Activated T-helper 2 cell treated with anti-CD3 and anti-CD28 coated beads, Interferon-gamma antibody, Interleukin-2, Interleukin-4, amounts not matched to agents 10 μg/mL and 5 μg/mL and 100 μg/mL, durations not matched to agents 14 hours and 24 hours and 36 hours (primary cell): ENCODE measurements around the gene NTM. TPM values are rescaled to one million over a fixed set of nuclear protein-coding genes. Genes with fewer than 3 reads are reported as not detected.

Source experiments
- DNase-seq: peaks from one replicate; pipeline ENCODE4 v3.0.0; 2021; ENCODE audit warnings: low spot score
- H3K27ac Mint-ChIP-seq: one replicate; pipeline ENCODE4 v1.8.0; 2021; ENCODE audit warnings: mixed read lengths
- H3K27me3 Mint-ChIP-seq: one replicate; pipeline ENCODE4 v1.8.0; 2021; ENCODE audit warnings: low read depth, mixed read lengths
- H3K36me3 Mint-ChIP-seq: one replicate; pipeline ENCODE4 v1.8.0; 2021; ENCODE audit warnings: low read depth, mixed read lengths
- H3K4me1 Mint-ChIP-seq: one replicate; pipeline ENCODE4 v1.8.0; 2021; ENCODE audit warnings: low read depth, mixed read lengths
- H3K4me3 Mint-ChIP-seq: one replicate; pipeline ENCODE4 v1.8.0; 2021; ENCODE audit warnings: low read depth, mild to moderate bottlenecking, moderate library complexity, mixed read lengths
- H3K9me3 Mint-ChIP-seq: one replicate; pipeline ENCODE4 v1.8.0; 2021; ENCODE audit warnings: mixed read lengths
- intact Hi-C: fragments of 100-400 bp; cut with micrococcal nuclease; formaldehyde crosslinking; loops from one replicate; pipeline ENCODE4 v1.15.1; 2023
- total RNA-seq: library from RNA; stranded (reverse); gene quantifications from 2 replicates; pipeline ENCODE4 v1.2.3, GENCODE V29; 2022

NTM gene
- total RNA-seq, 1 donor from 2014 or later: not detected

GRCh38 chr11:131965504-131965903 lies 595.1 kb downstream of the NTM start:
- H3K4me1 Mint-ChIP-seq: no peaks in the 10 kb centered on the region
- H3K27ac Mint-ChIP-seq: no peak overlapping the region
- intact Hi-C loops: no loop called here
- H3K9me3 Mint-ChIP-seq: no peaks in the 10 kb centered on the region
- H3K4me3 Mint-ChIP-seq: no peak overlapping the region
- no peaks in the 10 kb centered on the region for H3K36me3 Mint-ChIP-seq
- DNase-seq: no peak
- no peaks in the 10 kb centered on the region for H3K27me3 Mint-ChIP-seq

GRCh38 chr11:131966667-131967066 lies 596.3 kb downstream of the NTM start:
- H3K4me1 Mint-ChIP-seq: no peaks in the 10 kb centered on the region
- H3K36me3 Mint-ChIP-seq: no peaks in the 10 kb centered on the region
- H3K27me3 Mint-ChIP-seq: no peaks in the 10 kb centered on the region
- intact Hi-C loops: no loop called here
- no peak for DNase-seq
- no peaks in the 10 kb centered on the region for H3K9me3 Mint-ChIP-seq
- no peak overlapping the region for H3K27ac Mint-ChIP-seq
- H3K4me3 Mint-ChIP-seq: no peak overlapping the region

- DNase-seq: no peak
- H3K4me1 Mint-ChIP-seq: no peaks in the 10 kb centered on the region
- intact Hi-C loops: no loop called here
- no peak overlapping the region for H3K4me3 Mint-ChIP-seq
- H3K27me3 Mint-ChIP-seq: no peaks in the 10 kb centered on the region
- H3K36me3 Mint-ChIP-seq: no peaks in the 10 kb centered on the region
- H3K9me3 Mint-ChIP-seq: no peaks in the 10 kb centered on the region
- no peak overlapping the region for H3K27ac Mint-ChIP-seq
Measured at GRCh38 chr11:131969261-131969660, 598.8 kb downstream of the NTM start.

- Mint-ChIP-seq H3K4me3 (no peak overlapping the region), H3K9me3 (no peaks in the 10 kb centered on the region), H3K27me3 (no peaks in the 10 kb centered on the region), H3K4me1 (no peaks in the 10 kb centered on the region), H3K36me3 (no peaks in the 10 kb centered on the region), H3K27ac (no peak overlapping the region)
- no peak for DNase-seq
- intact Hi-C loops: no loop called here
Measured at GRCh38 chr11:131973061-131973460, 602.6 kb downstream of the NTM start.

- DNase-seq: no peak
- Mint-ChIP-seq H3K9me3 (no peaks in the 10 kb centered on the region), H3K27ac (no peak overlapping the region), H3K27me3 (no peaks in the 10 kb centered on the region), H3K4me1 (no peaks in the 10 kb centered on the region), H3K4me3 (no peak overlapping the region), H3K36me3 (no peaks in the 10 kb centered on the region)
- intact Hi-C loops: no loop called here
Measured at GRCh38 chr11:131975619-131976018, 605.2 kb downstream of the NTM start.

GRCh38 chr11:131976021-131976420 lies 605.6 kb downstream of the NTM start:
- H3K4me3 Mint-ChIP-seq: no peak overlapping the region
- H3K36me3 Mint-ChIP-seq: no peaks in the 10 kb centered on the region
- no peak for DNase-seq
- H3K9me3 Mint-ChIP-seq: no peaks in the 10 kb centered on the region
- intact Hi-C loops: no loop called here
- no peak overlapping the region for H3K27ac Mint-ChIP-seq
- no peaks in the 10 kb centered on the region for H3K4me1 Mint-ChIP-seq
- no peaks in the 10 kb centered on the region for H3K27me3 Mint-ChIP-seq

- intact Hi-C loops: no loop called here
- no peaks in the 10 kb centered on the region for H3K4me1 Mint-ChIP-seq
- no peak overlapping the region for H3K4me3 Mint-ChIP-seq
- H3K27ac Mint-ChIP-seq: no peak overlapping the region
- no peaks in the 10 kb centered on the region for H3K9me3 Mint-ChIP-seq
- no peaks in the 10 kb centered on the region for H3K36me3 Mint-ChIP-seq
- DNase-seq: no peak
- H3K27me3 Mint-ChIP-seq: no peaks in the 10 kb centered on the region
Measured at GRCh38 chr11:131977231-131977630, 606.8 kb downstream of the NTM start.

- no peak overlapping the region for H3K4me3 Mint-ChIP-seq
- no peaks in the 10 kb centered on the region for H3K4me1 Mint-ChIP-seq
- no peaks in the 10 kb centered on the region for H3K36me3 Mint-ChIP-seq
- H3K9me3 Mint-ChIP-seq: no peaks in the 10 kb centered on the region
- DNase-seq: no peak
- H3K27me3 Mint-ChIP-seq: no peaks in the 10 kb centered on the region
- no peak overlapping the region for H3K27ac Mint-ChIP-seq
- intact Hi-C loops: no loop called here
Measured at GRCh38 chr11:131977854-131978253, 607.4 kb downstream of the NTM start.

- no peaks in the 10 kb centered on the region for H3K27me3 Mint-ChIP-seq
- no peaks in the 10 kb centered on the region for H3K4me1 Mint-ChIP-seq
- no peaks in the 10 kb centered on the region for H3K9me3 Mint-ChIP-seq
- no peak for DNase-seq
- H3K36me3 Mint-ChIP-seq: no peaks in the 10 kb centered on the region
- H3K4me3 Mint-ChIP-seq: no peak overlapping the region
- no peak overlapping the region for H3K27ac Mint-ChIP-seq
- intact Hi-C loops: no loop called here
Measured at GRCh38 chr11:131978351-131978750, 607.9 kb downstream of the NTM start.

GRCh38 chr11:131979364-131979763 lies 608.9 kb downstream of the NTM start:
- Mint-ChIP-seq H3K4me1 (no peaks in the 10 kb centered on the region), H3K27ac (no peak overlapping the region), H3K36me3 (no peaks in the 10 kb centered on the region), H3K27me3 (no peaks in the 10 kb centered on the region), H3K9me3 (peaks cover 6% of the 10 kb centered on the region), H3K4me3 (no peak overlapping the region)
- intact Hi-C loops: no loop called here
- no peak for DNase-seq

- Mint-ChIP-seq H3K27me3 (no peaks in the 10 kb centered on the region), H3K4me3 (no peak overlapping the region), H3K27ac (no peak overlapping the region), H3K36me3 (no peaks in the 10 kb centered on the region), H3K9me3 (peaks cover 9% of the 10 kb centered on the region), H3K4me1 (no peaks in the 10 kb centered on the region)
- DNase-seq: no peak
- intact Hi-C loops: no loop called here
Measured at GRCh38 chr11:131980199-131980598, 609.8 kb downstream of the NTM start.

- Mint-ChIP-seq H3K27ac (no peak overlapping the region), H3K36me3 (no peaks in the 10 kb centered on the region), H3K27me3 (no peaks in the 10 kb centered on the region), H3K4me3 (no peak overlapping the region), H3K9me3 (peaks cover 14% of the 10 kb centered on the region), H3K4me1 (no peaks in the 10 kb centered on the region)
- DNase-seq: no peak
- intact Hi-C loops: no loop called here
Measured at GRCh38 chr11:131980888-131981668, 610.7 kb downstream of the NTM start.

- no peak for DNase-seq
Measured at GRCh38 chr11:131982154-131982553, 611.7 kb downstream of the NTM start.

More at GRCh38 chr11:131982154-131982553, 611.7 kb downstream of the NTM start:
- H3K27me3 Mint-ChIP-seq: no peaks in the 10 kb centered on the region
- H3K9me3 Mint-ChIP-seq: peaks cover 14% of the 10 kb centered on the region
- H3K36me3 Mint-ChIP-seq: no peaks in the 10 kb centered on the region
- intact Hi-C loops: no loop called here
- H3K27ac Mint-ChIP-seq: no peak overlapping the region
- no peak overlapping the region for H3K4me3 Mint-ChIP-seq
- no peaks in the 10 kb centered on the region for H3K4me1 Mint-ChIP-seq
